Right lobe of liver (tissue), 4 donors: ENCODE measurements around the gene CERS5.

ENCODE experiments used
- CTCF ChIP-seq, 4 donors: fragments of 200-600 bp in 3 of 4; fragments of 450-650 bp in 1 of 4; IDR thresholded peaks; one replicate each; pipeline versions ENCODE4 v1.5.1 to v1.8.0; 2016 to 2022; ENCODE audit warnings: antibody characterized with exemption in 4 of 4, mild to moderate bottlenecking in 2 of 4
- POLR2A ChIP-seq: fragments of 450-650 bp; IDR thresholded peaks from one replicate; pipeline ENCODE4 v1.6.1; 2017; ENCODE audit warnings: antibody characterized with exemption, mild to moderate bottlenecking
- donor health status: DM: no; HTN: no; CAD: no.
- donor health status: DM: no; HTN: no; CAD: no.
- donor health status: DM: no; HTN: yes; CAD: no.

DNA sequence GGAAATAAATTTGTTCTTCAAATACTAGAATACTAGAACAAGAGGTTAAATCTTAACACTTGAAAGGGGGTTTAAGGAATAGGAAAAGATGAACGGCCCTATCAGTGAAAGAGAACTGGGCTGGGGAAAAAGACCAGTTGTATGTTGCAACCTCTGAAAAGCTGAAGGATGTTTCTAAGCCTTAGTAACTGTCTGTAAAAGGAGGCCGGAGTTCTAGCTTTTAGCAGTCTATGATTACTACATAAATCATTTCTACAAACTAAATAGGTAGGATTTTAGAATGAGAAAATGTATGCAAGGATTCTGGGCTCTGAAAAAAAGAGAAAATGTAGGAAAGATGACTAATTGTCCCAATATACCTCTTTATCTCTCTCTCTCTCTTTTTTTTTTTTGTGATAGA is 4.9 kb downstream of the CERS5 start:
- no peak for TF ChIP-seq CTCF (IDR thresholded peaks at IDR 0.05)
- TF ChIP-seq POLR2A: no peak
